ENCODE measurements around the gene ANOS1. TPM values are rescaled to one million over a fixed set of nuclear protein-coding genes. Genes with fewer than 3 reads are reported as not detected.

Gene ANOS1
- polyA plus RNA-seq, 3 donors = 7.4 to 9.4 (median 8.3) TPM

DNA sequence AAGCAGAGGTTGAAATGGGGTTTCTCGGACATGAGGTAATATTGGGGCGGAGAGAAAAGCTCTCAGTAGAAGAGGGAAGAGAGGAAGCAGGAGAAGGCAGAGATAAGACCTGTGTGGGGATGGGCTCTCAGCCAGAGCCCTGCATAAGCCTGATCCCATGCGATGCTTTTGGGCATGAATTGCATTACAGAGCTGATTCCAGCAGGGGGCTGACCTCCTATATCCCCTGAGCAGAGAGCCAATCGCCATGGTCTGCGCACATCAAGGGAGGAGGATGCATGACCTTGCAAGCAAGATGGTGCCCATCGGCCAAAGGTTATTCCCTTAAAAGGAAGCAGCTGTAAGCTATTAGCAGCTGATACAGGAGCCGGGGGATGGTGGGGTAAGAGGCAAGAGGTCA, 7.6 kb downstream of the ANOS1 start:
- no peak for DNase-seq

DNA sequence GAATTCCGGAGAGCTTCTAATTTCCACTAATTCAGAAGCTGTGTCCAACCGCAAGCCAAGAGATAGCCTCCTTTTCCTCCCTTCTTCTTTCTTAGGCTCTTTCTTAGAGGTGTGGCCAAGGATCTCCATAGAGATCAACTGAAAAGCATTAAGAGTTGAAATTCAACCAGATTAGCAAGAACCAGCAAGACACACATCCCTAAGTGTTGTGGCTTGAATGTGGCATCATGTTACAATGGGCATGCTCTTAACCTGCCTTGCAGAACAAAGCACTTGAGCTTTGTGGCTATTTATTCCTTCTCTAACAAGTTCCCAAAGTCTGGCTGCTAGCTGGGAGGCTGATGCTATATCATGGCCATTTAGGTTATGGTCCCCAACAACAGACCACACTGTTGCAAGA, 10.4 kb downstream of the ANOS1 start:
- DNase-seq = no peak

DNA sequence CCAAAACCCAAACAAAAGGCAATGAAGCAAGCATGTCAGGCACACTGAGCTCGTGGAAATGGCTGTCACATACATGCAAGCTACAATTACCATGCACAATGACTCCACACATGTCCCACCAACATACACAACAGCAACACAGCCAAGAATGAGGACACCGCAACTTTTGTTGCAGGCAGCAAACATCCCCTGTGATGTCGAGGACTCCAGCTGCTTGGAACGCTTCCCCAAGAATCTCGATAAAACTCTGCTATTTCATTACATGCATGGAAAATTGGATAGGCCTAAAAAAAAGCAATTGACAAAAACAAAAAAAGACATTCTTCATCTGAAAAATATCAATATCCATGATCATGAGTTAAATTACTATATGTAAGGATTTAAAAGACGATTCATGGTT, 11.8 kb downstream of the ANOS1 start:
- no peak for DNase-seq

GRCh38 chrX:8717354-8717753, 14.6 kb downstream of the ANOS1 start:
- no peak for DNase-seq

DNA sequence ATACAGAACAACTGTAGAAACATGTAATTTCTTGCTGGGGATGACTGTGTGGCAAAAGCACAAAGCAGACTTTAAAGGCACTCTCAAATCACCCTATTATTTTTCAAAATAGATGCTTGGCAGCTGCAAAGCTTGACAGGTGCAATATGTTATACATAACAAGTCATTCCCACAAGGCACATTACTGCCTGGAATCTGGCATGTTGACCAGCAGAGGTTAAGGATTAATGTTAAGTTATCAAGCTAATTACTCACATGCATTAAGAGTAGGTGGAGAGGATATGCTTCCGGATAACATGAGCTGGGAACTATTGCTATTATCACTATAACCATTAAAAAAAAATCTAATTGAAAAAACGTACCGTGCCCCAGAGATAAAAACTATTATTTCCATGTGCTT, 17.8 kb downstream of the ANOS1 start:
- no peak for DNase-seq

- no peak for DNase-seq
These were observed 20.5 kb downstream of the ANOS1 start for GRCh38 chrX:8711401-8711800.

DNA sequence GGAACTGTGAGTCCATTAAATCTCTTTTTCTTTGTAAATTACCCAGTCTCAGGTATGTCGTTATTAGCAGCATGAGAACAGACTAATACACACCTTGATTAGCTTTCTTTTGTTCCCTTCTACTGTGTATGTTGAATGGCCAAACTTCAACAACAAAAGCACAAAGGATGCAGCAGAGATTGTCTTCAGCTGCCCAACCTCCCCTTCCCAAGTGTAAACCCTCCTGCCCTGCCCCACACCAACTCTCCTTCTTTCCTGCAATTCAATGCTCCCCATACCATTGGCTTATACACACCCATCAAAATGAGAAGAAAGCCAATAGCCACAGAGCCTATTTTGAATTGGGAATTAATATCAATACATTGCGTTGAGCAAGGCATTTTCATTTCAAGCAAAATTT, 27.8 kb downstream of the ANOS1 start:
- DNase-seq = no peak

DNA sequence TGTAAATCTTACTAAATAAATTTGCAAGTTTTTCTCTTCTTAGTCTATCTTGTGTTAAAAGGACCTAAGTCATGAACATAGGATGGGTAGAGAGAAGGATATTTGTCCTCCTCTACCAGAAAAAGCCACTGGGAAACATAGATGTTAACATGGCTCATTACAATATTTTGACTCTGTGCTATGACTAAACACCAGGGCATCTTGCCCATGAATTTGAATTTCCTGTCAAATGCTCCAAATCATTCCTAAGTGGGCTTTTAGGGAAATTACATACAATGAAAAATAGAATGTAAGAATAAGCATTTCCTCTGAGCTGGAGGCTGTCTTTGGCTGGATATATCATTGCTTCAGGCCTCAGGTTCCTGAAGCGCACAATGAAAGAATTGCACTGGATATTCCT, 39.1 kb downstream of the ANOS1 start:
- no peak for DNase-seq

GRCh38 chrX:8689473-8689872, 42.5 kb downstream of the ANOS1 start:
- no peak for DNase-seq

- DNase-seq = no peak
These were observed 43.2 kb downstream of the ANOS1 start for GRCh38 chrX:8688776-8689175.

DNA sequence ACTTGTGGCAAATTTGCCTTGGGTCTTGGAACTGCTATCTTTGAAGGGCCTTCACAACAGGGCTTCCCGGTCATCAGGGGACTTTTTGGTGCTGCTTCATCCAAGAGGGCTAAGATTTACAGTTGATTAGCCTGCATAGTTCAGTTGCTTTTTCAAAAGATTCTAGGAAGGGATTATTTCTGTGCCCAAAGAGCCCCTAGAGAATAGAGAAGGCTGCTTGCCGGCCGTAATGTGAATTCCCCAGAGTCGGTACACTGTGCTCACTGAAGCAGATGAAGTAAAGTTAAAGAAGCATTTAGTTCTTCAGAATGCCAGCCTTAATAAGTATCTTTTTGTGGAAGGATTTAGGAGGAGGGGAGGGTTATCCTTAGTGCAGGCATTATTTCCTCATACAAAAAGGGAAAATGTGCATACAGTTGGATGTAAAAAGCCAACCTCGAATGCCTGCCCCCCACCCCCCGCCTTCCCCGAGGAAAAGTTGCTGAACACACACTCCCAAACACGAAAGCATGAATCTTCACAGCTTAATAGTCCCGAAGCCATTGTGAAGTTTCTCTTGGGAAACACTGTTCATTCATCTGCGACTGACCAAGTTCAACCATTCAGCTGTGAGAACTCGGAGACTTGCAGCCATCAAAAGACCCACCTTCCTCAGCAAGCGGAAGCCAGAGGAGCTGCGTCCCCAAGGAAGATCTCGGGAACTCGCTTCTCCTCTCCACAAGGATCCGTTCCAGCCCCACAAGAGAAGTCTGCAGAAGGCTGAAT, 47.6 kb downstream of the ANOS1 start:
- no peak for DNase-seq

- no peak for DNase-seq
These were observed 48.2 kb downstream of the ANOS1 start for GRCh38 chrX:8683687-8684086.

GRCh38 chrX:8679550-8679949, 52.4 kb downstream of the ANOS1 start:
- no peak for DNase-seq

DNA sequence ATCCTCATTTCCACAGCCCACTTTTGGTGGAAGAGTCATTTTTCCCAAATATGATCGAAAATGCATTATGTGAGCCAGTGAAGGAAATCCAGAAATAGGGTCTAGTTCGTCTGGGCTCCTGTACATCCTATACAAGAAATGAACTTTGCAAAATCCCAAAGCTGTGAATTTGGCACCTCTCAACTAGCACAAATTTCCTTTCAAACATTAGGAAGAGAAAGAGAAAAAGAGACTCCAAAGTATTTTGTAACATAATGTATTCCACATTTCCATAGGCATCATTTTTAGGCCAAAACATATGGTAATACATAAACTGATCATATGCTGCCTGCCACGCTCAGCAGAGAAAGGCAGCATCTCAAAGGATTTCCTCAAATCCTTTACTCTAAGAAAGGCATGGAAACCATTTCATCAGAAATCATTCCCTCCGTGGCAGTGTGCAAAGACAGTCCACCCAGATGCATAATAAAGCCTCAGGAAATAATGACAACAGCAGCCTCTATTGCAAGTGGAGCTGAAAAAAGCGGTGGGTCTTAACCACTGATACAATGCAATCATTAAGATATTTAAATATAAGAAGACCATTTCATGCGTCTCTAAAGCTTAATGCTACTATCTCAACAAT, 56.8 kb downstream of the ANOS1 start:
- no peak for DNase-seq

- DNase-seq = no peak
These were observed 58.7 kb downstream of the ANOS1 start for GRCh38 chrX:8673201-8673600.

DNA sequence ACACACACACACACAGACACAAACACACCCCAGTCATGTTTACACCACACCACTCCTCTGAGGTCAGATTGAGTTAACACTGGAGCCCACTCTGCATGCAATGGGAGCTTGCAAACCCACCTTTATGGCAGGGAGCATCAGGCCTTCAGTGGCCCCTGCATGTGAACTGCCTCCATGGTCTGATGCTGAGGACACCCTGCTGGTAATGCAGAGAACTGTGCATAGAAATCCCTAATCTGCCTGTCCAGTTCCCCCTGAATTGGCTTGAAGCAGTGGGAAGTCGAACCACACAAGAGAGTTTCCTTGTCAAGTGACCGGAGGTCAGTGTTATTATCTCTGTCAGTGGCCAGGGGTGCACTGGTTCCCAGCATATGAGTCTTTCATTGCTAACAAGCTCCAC, 59.8 kb downstream of the ANOS1 start:
- no peak for DNase-seq

DNA sequence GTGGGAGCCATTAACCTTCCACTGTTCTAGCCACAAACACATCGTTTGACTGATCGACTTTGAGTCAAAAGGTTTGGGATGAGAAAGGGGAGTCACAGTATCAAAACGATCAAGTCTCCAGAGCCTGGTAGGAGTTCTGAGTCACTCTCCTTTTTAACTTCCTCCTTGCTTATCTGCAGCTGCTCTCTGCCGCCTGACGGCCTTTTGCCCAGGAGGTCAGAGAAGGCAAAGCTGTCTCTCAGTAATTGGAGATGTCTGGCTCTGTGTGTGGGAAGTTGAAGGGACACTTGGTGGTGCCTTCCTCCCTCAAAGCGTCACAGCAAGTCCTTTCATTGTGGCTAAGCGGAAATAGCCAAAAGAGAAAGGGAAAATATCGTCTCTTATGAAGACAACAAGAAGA, 63.1 kb downstream of the ANOS1 start:
- no peak for DNase-seq

- no peak for DNase-seq
These were observed 68.6 kb downstream of the ANOS1 start for GRCh38 chrX:8663325-8663724.

GRCh38 chrX:8657883-8658282, 74.1 kb downstream of the ANOS1 start:
- DNase-seq = no peak

- no peak for DNase-seq
These were observed 78.0 kb downstream of the ANOS1 start for GRCh38 chrX:8653956-8654355.

DNA sequence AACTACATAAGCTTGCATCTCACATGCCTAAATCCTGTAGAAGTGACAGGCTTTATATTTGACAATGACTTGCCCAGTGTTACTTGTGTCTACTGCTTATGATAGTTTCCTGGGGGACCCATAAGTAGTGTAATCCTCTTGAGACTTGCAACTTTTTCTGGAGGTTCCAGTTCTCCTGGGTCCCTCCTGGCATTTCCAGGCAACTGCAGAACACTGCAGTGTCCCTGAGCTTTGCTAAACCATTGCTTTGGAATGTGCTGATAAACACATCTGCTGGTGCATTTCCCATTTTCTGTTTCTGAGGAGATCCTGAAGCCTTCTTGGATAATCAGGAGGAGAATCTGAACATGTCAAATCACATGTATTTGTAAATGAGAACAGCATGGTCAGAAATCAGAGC, 82.0 kb downstream of the ANOS1 start:
- DNase-seq = no peak

DNA sequence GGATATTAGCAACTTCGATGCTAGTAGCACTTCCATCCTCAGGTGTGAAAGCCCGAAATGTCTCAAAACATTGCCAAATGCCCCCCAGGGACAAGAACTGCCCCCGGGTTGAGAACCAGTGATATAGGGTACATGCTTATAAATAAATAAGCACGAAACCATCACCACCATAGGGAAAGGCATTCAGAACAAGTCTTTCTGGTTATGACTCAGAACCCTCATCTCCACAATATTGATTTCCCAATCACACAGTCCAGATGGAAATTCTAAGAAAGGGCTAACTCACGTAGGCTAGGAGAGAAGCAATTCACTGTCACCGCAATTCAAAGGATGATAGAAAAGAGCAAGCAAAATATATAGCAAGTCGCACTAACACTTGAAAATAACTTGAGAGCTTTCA, 84.8 kb downstream of the ANOS1 start:
- DNase-seq = no peak

DNA sequence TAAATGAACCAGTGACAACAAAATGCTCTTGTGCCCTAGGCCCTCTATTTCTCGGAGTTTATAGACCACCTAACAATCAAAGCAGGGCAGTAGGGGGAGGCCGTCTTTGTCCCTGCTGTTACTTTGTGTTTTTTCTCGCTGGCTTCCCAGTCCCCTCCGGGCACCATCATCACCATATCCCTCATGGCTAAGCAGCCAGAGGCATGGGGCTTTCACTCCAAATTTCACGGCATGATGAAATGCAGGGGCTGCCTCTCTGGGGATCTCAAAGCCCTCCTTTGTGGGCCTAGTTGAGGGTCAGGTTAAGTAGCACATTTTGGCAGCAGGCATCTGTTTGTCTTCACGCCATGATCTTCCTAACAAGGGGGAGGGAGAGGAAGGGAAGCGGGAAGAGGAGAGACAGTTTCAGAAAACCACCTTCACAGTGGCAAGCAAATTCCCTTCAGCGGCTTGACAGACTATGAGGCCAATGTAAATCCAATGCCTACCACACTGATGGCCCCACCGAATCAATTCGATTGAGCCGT, 91.9 kb downstream of the ANOS1 start:
- no peak for DNase-seq

DNA sequence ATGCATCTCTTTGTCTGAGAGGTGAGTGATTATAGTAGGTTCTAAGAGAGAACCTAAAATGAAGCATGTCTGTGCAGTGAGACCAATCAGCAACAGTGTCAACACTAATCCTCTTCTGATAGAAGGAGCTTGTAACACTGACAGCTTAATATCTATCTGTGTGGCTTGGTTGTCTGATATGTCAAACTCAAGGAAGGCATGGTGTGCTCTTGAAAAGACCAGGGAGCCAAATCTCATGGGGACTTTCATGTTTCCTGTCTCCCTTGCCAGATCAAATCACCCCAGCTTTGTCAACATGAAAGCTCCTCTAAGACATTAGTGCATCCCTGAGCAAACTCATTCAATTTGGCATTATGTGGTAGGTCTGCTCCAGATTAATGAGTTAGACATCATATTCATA, 95.4 kb downstream of the ANOS1 start:
- DNase-seq = no peak

Measured in renal pelvis (tissue), 4 donors.